ENCODE results near the gene ZBTB37.

GRCh38 chr1:173886746-173887611 is 18.8 kb downstream of the ZBTB37 start:
- TF ChIP-seq CTCF (IDR thresholded peaks at IDR 0.05) (no peak), POLR2A (IDR thresholded peaks at IDR 0.05) (no peak), POLR2AphosphoS5 (IDR thresholded peaks at IDR 0.05; ENCODE audit: insufficient read depth in 1 of 2, low read depth in 1 of 2) (no peak)

All from vagina (tissue), 2 donors.